Loucy (cell line): ENCODE data around the gene RING1.

Experiments
- H2AFZ ChIP-seq: fragments of 200-600 bp; sonication (generic); 2 replicates; pipeline ENCODE4 v1.6.0; 2016; ENCODE audit warnings: antibody characterized with exemption, mild to moderate bottlenecking, low read length, moderate library complexity
- H3F3A ChIP-seq: fragments of 200-600 bp; 2 replicates; pipeline ENCODE4 v1.6.0; 2016; ENCODE audit warnings: antibody characterized with exemption, low read depth, mild to moderate bottlenecking
- H3K27me3 ChIP-seq: fragments of 200-600 bp; sonication (generic); 2 replicates; pipeline ENCODE4 v1.6.1; 2014; ENCODE audit warnings: low read length, mild to moderate bottlenecking; ENCODE audit not compliant: insufficient read depth, poor library complexity, severe bottlenecking
- H3K36me3 ChIP-seq: fragments of 200-600 bp; sonication (generic); 2 replicates; pipeline ENCODE4 v1.6.1; 2016; ENCODE audit warnings: low read length; ENCODE audit not compliant: insufficient read depth
- H3K4me1 ChIP-seq: fragments of 200-600 bp; sonication (generic); 2 replicates; pipeline ENCODE4 v1.5.1; 2014; ENCODE audit warnings: low read length, mild to moderate bottlenecking; ENCODE audit not compliant: insufficient read depth, poor library complexity, severe bottlenecking
- H3K4me2 ChIP-seq: fragments of 200-600 bp; sonication (generic); 2 replicates; pipeline ENCODE4 v1.6.0; 2014; ENCODE audit warnings: antibody characterized with exemption, low read length, low read depth, mild to moderate bottlenecking; ENCODE audit not compliant: poor library complexity, severe bottlenecking
- H3K4me3 ChIP-seq: fragments of 200-600 bp; sonication (generic); 2 replicates; pipeline ENCODE4 v1.5.1; 2014; ENCODE audit warnings: low read length, mild to moderate bottlenecking, mixed read lengths; ENCODE audit not compliant: poor library complexity, severe bottlenecking
- H3K79me2 ChIP-seq: fragments of 200-600 bp; sonication (generic); 2 replicates; pipeline ENCODE4 v1.6.1; 2014; ENCODE audit warnings: low read length; ENCODE audit not compliant: insufficient read depth
- H3K9ac ChIP-seq: fragments of 200-600 bp; sonication (generic); 2 replicates; pipeline ENCODE4 v1.6.0; 2014; ENCODE audit warnings: mild to moderate bottlenecking, low read depth, low read length, moderate library complexity; ENCODE audit not compliant: poor library complexity, severe bottlenecking
- H3K9me2 ChIP-seq: fragments of 200-600 bp; sonication (generic); replicated peaks from 2 replicates; pipeline ENCODE4 v1.6.1; 2016; ENCODE audit warnings: low read depth, low read length, mixed read lengths
- H3K9me3 ChIP-seq: fragments of 200-600 bp; sonication (generic); 2 replicates; pipeline ENCODE4 v1.6.1; 2014; ENCODE audit warnings: mild to moderate bottlenecking, antibody characterized with exemption, low read length, low read depth; ENCODE audit not compliant: insufficient read depth
- H4K20me1 ChIP-seq: fragments of 200-600 bp; sonication (generic); 2 replicates; pipeline ENCODE4 v1.6.0; 2014; ENCODE audit warnings: antibody characterized with exemption, low read length, mild to moderate bottlenecking; ENCODE audit not compliant: insufficient read depth, poor library complexity, severe bottlenecking
- EZH2phosphoT487 ChIP-seq: fragments of 200-600 bp; IDR thresholded peaks from 2 replicates; pipeline ENCODE4 v1.6.1; 2018; ENCODE audit warnings: antibody characterized with exemption, mild to moderate bottlenecking, moderate library complexity, borderline replicate concordance
- TF ChIP-seq, protein P1 (sequence below): fragments of 200-600 bp; sonication (generic); conservative IDR thresholded peaks from 2 replicates; pipeline ENCODE4 v1.5.1; 2014; ENCODE audit warnings: mild to moderate bottlenecking, antibody characterized with exemption, low read length

Gene RING1

GRCh38 chr6:33168639-33169038, 39.7 kb upstream of the RING1 start:
- no peak overlapping the region for H3K9ac ChIP-seq
- no peaks in the 10 kb centered on the region for H3F3A ChIP-seq
- H3K9me2 ChIP-seq, result no peaks in the 10 kb centered on the region
- no peaks in the 10 kb centered on the region for H3K27me3 ChIP-seq
- TF ChIP-seq, protein P1, sequence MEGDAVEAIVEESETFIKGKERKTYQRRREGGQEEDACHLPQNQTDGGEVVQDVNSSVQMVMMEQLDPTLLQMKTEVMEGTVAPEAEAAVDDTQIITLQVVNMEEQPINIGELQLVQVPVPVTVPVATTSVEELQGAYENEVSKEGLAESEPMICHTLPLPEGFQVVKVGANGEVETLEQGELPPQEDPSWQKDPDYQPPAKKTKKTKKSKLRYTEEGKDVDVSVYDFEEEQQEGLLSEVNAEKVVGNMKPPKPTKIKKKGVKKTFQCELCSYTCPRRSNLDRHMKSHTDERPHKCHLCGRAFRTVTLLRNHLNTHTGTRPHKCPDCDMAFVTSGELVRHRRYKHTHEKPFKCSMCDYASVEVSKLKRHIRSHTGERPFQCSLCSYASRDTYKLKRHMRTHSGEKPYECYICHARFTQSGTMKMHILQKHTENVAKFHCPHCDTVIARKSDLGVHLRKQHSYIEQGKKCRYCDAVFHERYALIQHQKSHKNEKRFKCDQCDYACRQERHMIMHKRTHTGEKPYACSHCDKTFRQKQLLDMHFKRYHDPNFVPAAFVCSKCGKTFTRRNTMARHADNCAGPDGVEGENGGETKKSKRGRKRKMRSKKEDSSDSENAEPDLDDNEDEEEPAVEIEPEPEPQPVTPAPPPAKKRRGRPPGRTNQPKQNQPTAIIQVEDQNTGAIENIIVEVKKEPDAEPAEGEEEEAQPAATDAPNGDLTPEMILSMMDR, result no peak
- TF ChIP-seq EZH2phosphoT487, result no peak
- no peak overlapping the region for H2AFZ ChIP-seq
- H3K4me3 ChIP-seq, result no peak overlapping the region
- H3K36me3 ChIP-seq, result no peaks in the 10 kb centered on the region
- no peaks in the 10 kb centered on the region for H3K4me1 ChIP-seq
- no peak overlapping the region for H3K4me2 ChIP-seq
- no peaks in the 10 kb centered on the region for H3K79me2 ChIP-seq
- no peaks in the 10 kb centered on the region for H4K20me1 ChIP-seq
- no peaks in the 10 kb centered on the region for H3K9me3 ChIP-seq

- Histone ChIP-seq H3K27me3 (no peaks in the 10 kb centered on the region), H3K79me2 (no peaks in the 10 kb centered on the region), H3K9me3 (no peaks in the 10 kb centered on the region), H3K4me2 (no peak overlapping the region), H4K20me1 (no peaks in the 10 kb centered on the region), H3F3A (no peaks in the 10 kb centered on the region), H3K4me1 (no peaks in the 10 kb centered on the region), H2AFZ (no peak overlapping the region), H3K36me3 (no peaks in the 10 kb centered on the region), H3K9me2 (no peaks in the 10 kb centered on the region), H3K4me3 (no peak overlapping the region), H3K9ac (no peak overlapping the region)
- TF ChIP-seq EZH2phosphoT487, result no peak
- TF ChIP-seq, protein P1, result no peak
Observed at GRCh38 chr6:33169291-33170175, 38.8 kb upstream of the RING1 start.

GRCh38 chr6:33170176-33171015, 37.9 kb upstream of the RING1 start:
- Histone ChIP-seq H3K79me2 (no peaks in the 10 kb centered on the region), H3K9me3 (no peaks in the 10 kb centered on the region), H4K20me1 (no peaks in the 10 kb centered on the region), H3K9me2 (no peaks in the 10 kb centered on the region), H3F3A (no peaks in the 10 kb centered on the region), H3K36me3 (no peaks in the 10 kb centered on the region), H3K9ac (no peak overlapping the region), H2AFZ (no peak overlapping the region), H3K4me1 (no peaks in the 10 kb centered on the region), H3K4me3 (no peak overlapping the region), H3K27me3 (no peaks in the 10 kb centered on the region), H3K4me2 (no peak overlapping the region)
- TF ChIP-seq, protein P1, result no peak
- TF ChIP-seq EZH2phosphoT487, result no peak
